MCF 10A (cell line): ENCODE data around the gene COLEC12. TPM values are rescaled to one million over a fixed set of nuclear protein-coding genes. Genes with fewer than 3 reads are reported as not detected.

Source experiments
- BruUV-seq: library from RNA; stranded (reverse); fragments of 400-500 nt; replicated peaks from 2 replicates; lab custom pipeline; 2021; lab: Mats Ljungman, UMichigan
- CTCF ChIA-PET: fragments of 300-600 bp; sonication (Branson Sonifier 250); formaldehyde crosslinking; extraction: SDS; loops from one replicate; lab custom pipeline; 2021; ENCODE audit warnings: antibody characterized with exemption, inconsistent platforms; lab: Yijun Ruan, JAX
- POLR2A ChIA-PET: fragments of 300-600, 350-650 bp; sonication (Branson Sonifier 250); formaldehyde crosslinking; extraction: SDS; loops from one replicate; lab custom pipeline; 2020; ENCODE audit warnings: antibody characterized with exemption, inconsistent platforms; lab: Yijun Ruan, JAX
- DNase-seq: peaks from one replicate; pipeline ENCODE4 v3.0.0-alpha.2; 2018; ENCODE audit not compliant: unreplicated experiment
- H3K27ac Mint-ChIP-seq: one replicate; pipeline ENCODE4 v1.8.0; 2022; ENCODE audit warnings: mild to moderate bottlenecking, low read depth, mixed read lengths; ENCODE audit not compliant: unreplicated experiment
- H3K27me3 Mint-ChIP-seq: one replicate; pipeline ENCODE4 v1.8.0; 2022; ENCODE audit warnings: mixed read lengths; ENCODE audit not compliant: insufficient read depth, unreplicated experiment
- H3K36me3 Mint-ChIP-seq: one replicate; pipeline ENCODE4 v1.8.0; 2022; ENCODE audit warnings: mild to moderate bottlenecking, moderate library complexity, mixed read lengths; ENCODE audit not compliant: insufficient read depth, unreplicated experiment
- H3K4me1 Mint-ChIP-seq: one replicate; pipeline ENCODE4 v1.8.0; 2022; ENCODE audit warnings: mixed read lengths; ENCODE audit not compliant: insufficient read depth, unreplicated experiment
- H3K4me3 Mint-ChIP-seq: one replicate; pipeline ENCODE4 v1.8.0; 2022; ENCODE audit warnings: mild to moderate bottlenecking, moderate library complexity, mixed read lengths; ENCODE audit not compliant: unreplicated experiment
- H3K9me3 Mint-ChIP-seq: one replicate; pipeline ENCODE4 v1.8.0; 2022; ENCODE audit warnings: mixed read lengths; ENCODE audit not compliant: unreplicated experiment
- CTCF ChIP-seq: fragments of 200-600 bp; IDR thresholded peaks from one replicate; pipeline ENCODE4 v1.8.0; 2022; ENCODE audit warnings: antibody characterized with exemption, mild to moderate bottlenecking; ENCODE audit not compliant: unreplicated experiment
- intact Hi-C: fragments of 100-400 bp; cut with micrococcal nuclease; formaldehyde crosslinking; loops from 2 replicates; pipeline ENCODE4 v1.14.1; 2022
- total RNA-seq: library from RNA; stranded (reverse); gene quantifications from 2 replicates; pipeline ENCODE4 v1.2.3, GENCODE V29; 2022

The COLEC12 gene
- total RNA-seq, 1 experiment from 2014 or later, result 0.05 TPM

- no peak for TF ChIP-seq CTCF
- DNase-seq, result peak; percentile 47
- no peaks in the 10 kb centered on the region for H3K4me1 Mint-ChIP-seq
- H3K27ac Mint-ChIP-seq, result no peak overlapping the region
- intact Hi-C loops, result loop anchor here (2.0 kb wide), 1 partner anchor 189 kb away; no protein-coding TSS in a partner anchor
- ChIA-PET CTCF (interaction anchor here (0.5 kb wide), 2 partner anchors 110 to 273 kb away, joined by 3 read pairs; no protein-coding TSS in a partner anchor), POLR2A (no interaction called here)
- peaks cover 12% of the 10 kb centered on the region for H3K9me3 Mint-ChIP-seq
- no TSS peak for BruUV-seq
- no peaks in the 10 kb centered on the region for H3K27me3 Mint-ChIP-seq
- H3K36me3 Mint-ChIP-seq, result no peaks in the 10 kb centered on the region
- H3K4me3 Mint-ChIP-seq, result no peak overlapping the region
Measured at GRCh38 chr18:475202-476031, 25.1 kb downstream of the COLEC12 start.

DNA sequence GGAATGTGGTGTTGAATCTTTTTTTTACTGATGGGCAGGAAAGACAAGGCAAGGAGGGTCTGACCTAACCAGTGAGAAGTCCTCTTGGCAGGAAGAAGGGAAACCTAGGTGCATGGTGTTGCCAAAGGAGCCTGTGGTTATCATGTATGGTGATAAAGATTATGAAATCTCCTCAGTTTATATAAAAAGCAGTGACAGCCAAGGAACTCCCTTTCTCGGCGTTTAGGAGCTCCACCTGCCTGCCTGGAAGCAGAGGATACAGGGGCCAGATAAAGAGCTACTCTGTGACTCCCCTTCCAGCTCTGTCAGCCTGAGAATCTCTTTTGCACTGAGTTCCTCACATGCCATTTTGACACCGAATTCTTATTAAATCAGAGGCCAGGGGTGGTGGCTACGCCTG lies 26.1 kb downstream of the COLEC12 start:
- H3K36me3 Mint-ChIP-seq, result no peaks in the 10 kb centered on the region
- BruUV-seq, result no TSS peak
- TF ChIP-seq CTCF, result no peak
- DNase-seq, result no peak
- ChIA-PET POLR2A (no interaction called here), CTCF (interaction anchor here (0.6 to 0.7 kb wide), 3 partner anchors 86 to 580 kb away, joined by 3 read pairs; no protein-coding TSS in a partner anchor)
- H3K27ac Mint-ChIP-seq, result no peak overlapping the region
- intact Hi-C loops, result no loop called here
- no peaks in the 10 kb centered on the region for H3K27me3 Mint-ChIP-seq
- H3K9me3 Mint-ChIP-seq, result peaks cover 12% of the 10 kb centered on the region
- H3K4me1 Mint-ChIP-seq, result no peaks in the 10 kb centered on the region
- H3K4me3 Mint-ChIP-seq, result no peak overlapping the region

DNA sequence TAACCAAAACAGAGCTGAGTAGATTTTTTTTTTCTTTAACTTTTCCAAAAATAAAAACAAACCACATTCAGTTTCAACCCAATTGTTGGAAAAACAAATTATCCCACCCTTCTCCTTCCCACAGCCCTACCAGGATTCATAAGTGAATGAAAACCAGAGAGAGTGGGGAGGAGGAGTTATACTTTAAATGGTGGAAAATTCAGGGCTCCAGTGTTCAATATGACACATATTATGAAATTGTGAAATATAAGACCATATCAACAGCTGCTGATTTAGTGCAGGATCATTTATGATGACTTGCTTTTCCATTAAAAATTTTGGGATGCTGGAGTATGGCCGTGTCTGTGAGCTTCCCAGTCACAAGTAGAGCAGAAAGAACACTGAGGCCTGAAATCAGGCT lies 26.7 kb downstream of the COLEC12 start:
- Mint-ChIP-seq H3K9me3 (peaks cover 6% of the 10 kb centered on the region), H3K36me3 (no peaks in the 10 kb centered on the region), H3K27ac (no peak overlapping the region), H3K4me1 (no peaks in the 10 kb centered on the region), H3K4me3 (no peak overlapping the region), H3K27me3 (no peaks in the 10 kb centered on the region)
- intact Hi-C loops, result no loop called here
- POLR2A ChIA-PET, result no interaction called here
- BruUV-seq, result no TSS peak
- CTCF ChIA-PET, result interaction anchor here (0.6 to 0.7 kb wide), 2 partner anchors 170 to 225 kb away, joined by 3 read pairs; no protein-coding TSS in a partner anchor
- no peak for DNase-seq
- no peak for TF ChIP-seq CTCF

- TF ChIP-seq CTCF, result no peak
- intact Hi-C loops, result no loop called here
- no TSS peak for BruUV-seq
- Mint-ChIP-seq H3K4me3 (no peak overlapping the region), H3K36me3 (no peaks in the 10 kb centered on the region), H3K4me1 (no peaks in the 10 kb centered on the region), H3K9me3 (peaks cover 7% of the 10 kb centered on the region), H3K27me3 (no peaks in the 10 kb centered on the region), H3K27ac (no peak overlapping the region)
- DNase-seq, result peak; percentile 55
- POLR2A ChIA-PET, result interaction anchor here (1.1 kb wide), 1 partner anchor 1579 kb away, joined by 3 read pairs; no protein-coding TSS in a partner anchor
- CTCF ChIA-PET, result no interaction called here
Measured at GRCh38 chr18:471716-472115, 28.8 kb downstream of the COLEC12 start.
